Measurements from ENCODE around the gene TARBP2. TPM values are rescaled to one million over a fixed set of nuclear protein-coding genes. Genes with fewer than 3 reads are reported as not detected.
A peak's percentile ranks its signal among the peaks of the same experiment; 100 is the strongest.

Gene TARBP2
- total and polyA plus RNA-seq, 12 donors, result 7.0 to 21.2 (median 11.1) TPM

- Histone ChIP-seq H3K9me3 (no peaks in the 10 kb centered on the region), H3K4me1 (peaks cover 0 to 55% (median 26%) of the 10 kb centered on the region in 9 donors), H3K27ac (peak overlapping the region in 9 of 10 donors; percentile 53 to 92 (median 86)), H3K36me3 (no peaks in the 10 kb centered on the region), H3K27me3 (no peaks in the 10 kb centered on the region), H3K4me3 (peak overlapping the region in 9 of 10 donors; percentile 31 to 66 (median 61))
- WGBS, 2 donors, result 27 to 37% methylated on average over 11 of the region's 11 CpGs
- DNase-seq (no peak), ATAC-seq (no peak)
- intact Hi-C loops (cut with DNase I), result loop anchor here in 4 of 10 donors (2.0 to 5.0 kb wide), 3 partner anchors 15 to 42 kb away; partner anchors contain the start of gene PCBP2 (in 2 of the 4)
- no peak for TF ChIP-seq CTCF (IDR thresholded peaks at IDR 0.05)
Measured at GRCh38 chr12:53493610-53494391, 7.3 kb upstream of the TARBP2 start.

DNA sequence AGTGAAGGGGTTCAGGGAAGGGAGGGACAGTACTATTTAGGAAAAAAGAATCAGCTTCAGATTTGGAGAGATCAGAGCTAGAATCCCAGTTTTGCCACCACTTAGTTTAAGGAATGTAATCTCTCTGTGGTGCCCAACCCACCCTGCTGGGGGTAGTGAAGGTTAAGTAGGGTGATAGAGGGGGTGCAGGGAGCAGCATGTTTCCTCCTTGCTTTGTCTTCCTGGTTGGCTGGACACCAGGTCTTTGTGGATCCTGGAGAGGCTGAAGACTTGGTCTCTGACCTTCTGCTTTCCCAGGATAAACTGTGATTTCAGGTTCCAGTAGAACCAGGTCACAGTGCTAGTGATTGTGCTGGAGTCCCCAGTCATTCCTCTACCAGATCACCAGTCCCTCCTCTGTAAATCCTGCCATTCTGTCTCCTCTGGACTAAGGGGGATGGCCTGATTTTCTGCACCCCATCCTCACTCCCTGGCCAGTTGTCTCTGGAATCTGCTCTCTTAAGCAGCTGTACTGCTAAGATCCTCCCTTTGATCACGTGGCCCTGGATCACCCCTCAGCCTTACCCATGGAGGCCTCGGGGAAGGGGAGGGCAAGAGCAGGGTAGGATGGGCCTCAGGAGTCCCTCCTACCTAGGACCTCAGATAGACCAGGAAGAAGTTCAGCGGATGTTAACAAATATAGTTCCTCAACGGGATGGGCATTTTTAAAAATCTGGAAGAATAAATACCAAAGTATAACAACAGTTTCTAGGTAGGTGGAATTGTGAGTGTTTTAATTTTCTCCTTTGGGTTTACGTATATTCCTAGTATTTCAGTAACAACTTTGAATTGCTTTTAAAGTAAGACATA is 5.0 kb upstream of the TARBP2 start:
- WGBS, 2 donors, result 43 to 50% methylated on average over 5 of the region's 5 CpGs
- Histone ChIP-seq H3K27me3 (no peaks in the 10 kb centered on the region), H3K27ac (peak overlapping the region in 9 of 10 donors; percentile 0 to 62 (median 45)), H3K36me3 (no peaks in the 10 kb centered on the region), H3K4me1 (peaks cover 0 to 64% (median 30%) of the 10 kb centered on the region in 9 donors), H3K4me3 (peak overlapping the region in 1 of 10 donors; percentile 11), H3K9me3 (no peaks in the 10 kb centered on the region)
- intact Hi-C loops (cut with DNase I), result no loop called here
- no peak for ATAC-seq
- no peak for TF ChIP-seq CTCF (IDR thresholded peaks at IDR 0.05)
- DNase-seq, result peak in 1 of 2 donors; percentile 61

- no peaks in the 10 kb centered on the region for H3K27me3 ChIP-seq
- TF ChIP-seq CTCF (IDR thresholded peaks at IDR 0.05), result no peak
- H3K27ac ChIP-seq, result peak overlapping the region in 8 of 10 donors; percentile 0 to 62 (median 45)
- no peaks in the 10 kb centered on the region for H3K36me3 ChIP-seq
- ATAC-seq, result no peak
- peaks cover 1 to 68% (median 33%) of the 10 kb centered on the region in 9 donors for H3K4me1 ChIP-seq
- peak overlapping the region in 1 of 10 donors; percentile 11 for H3K4me3 ChIP-seq
- 81 to 89% methylated on average over 1 of the region's 1 CpG for WGBS, 2 donors
- intact Hi-C loops (cut with DNase I), result no loop called here
- H3K9me3 ChIP-seq, result no peaks in the 10 kb centered on the region
- DNase-seq, result no peak
Measured at GRCh38 chr12:53496752-53497032, 4.4 kb upstream of the TARBP2 start.

- Histone ChIP-seq H3K4me3 (no peak overlapping the region), H3K27ac (peak overlapping the region in 1 of 10 donors; percentile 29), H3K36me3 (no peaks in the 10 kb centered on the region), H3K4me1 (peaks cover 9 to 68% (median 35%) of the 10 kb centered on the region in 9 donors), H3K9me3 (no peaks in the 10 kb centered on the region), H3K27me3 (no peaks in the 10 kb centered on the region)
- intact Hi-C loops (cut with DNase I), result no loop called here
- ATAC-seq (no peak), DNase-seq (no peak)
- TF ChIP-seq CTCF (IDR thresholded peaks at IDR 0.05), result no peak
- 94 to 96% methylated on average over 3 of the region's 3 CpGs for WGBS, 2 donors
Measured at GRCh38 chr12:53497461-53497860, 3.6 kb upstream of the TARBP2 start.

All from heart right ventricle (tissue), 16 donors.